HepG2 (cell line): ENCODE measurements around the gene FBF1. TPM values are rescaled to one million over a fixed set of nuclear protein-coding genes. Genes with fewer than 3 reads are reported as not detected.

Experiments used
- CBX5 ChIP-seq: sonication (generic); formaldehyde crosslinking; IDR thresholded peaks from 2 replicates; pipeline ENCODE4 v1.4.0; 2020; ENCODE audit warnings: missing genetic modification reagents, borderline replicate concordance
- CREM ChIP-seq, 2 experiments: sonication (generic) in 1 of 2; formaldehyde crosslinking in 1 of 2; IDR thresholded peaks; 2 replicates each; pipeline versions ENCODE4 v1.4.0 to v1.6.1; 2016 to 2020; ENCODE audit warnings: antibody characterized with exemption in 1 of 2, mild to moderate bottlenecking in 1 of 2, missing genetic modification reagents in 1 of 2
- MBD4 ChIP-seq: IDR thresholded peaks from 2 replicates; pipeline ENCODE4 v1.6.1; 2012; ENCODE audit warnings: low read length, inconsistent platforms, borderline replicate concordance
- NFE2L1 ChIP-seq: sonication (generic); formaldehyde crosslinking; IDR thresholded peaks from 2 replicates; pipeline ENCODE4 v1.4.0; 2020; ENCODE audit warnings: missing genetic modification reagents, mild to moderate bottlenecking, borderline replicate concordance
- NR2F6 ChIP-seq, 2 experiments: IDR thresholded peaks; 2 replicates each; pipeline ENCODE4 v1.6.1; 2016; ENCODE audit warnings: antibody characterized with exemption in 1 of 2, mild to moderate bottlenecking in 1 of 2
- PITX1 ChIP-seq: sonication (generic); formaldehyde crosslinking; IDR thresholded peaks from 2 replicates; pipeline ENCODE4 v1.5.1; 2020; ENCODE audit warnings: mild to moderate bottlenecking, missing genetic modification reagents
- RAD21 ChIP-seq: fragments of 450-650 bp; formaldehyde crosslinking; IDR thresholded peaks from 2 replicates; pipeline ENCODE4 v1.5.0; 2020; ENCODE audit warnings: mild to moderate bottlenecking
- RELA ChIP-seq: sonication (generic); formaldehyde crosslinking; IDR thresholded peaks from 2 replicates; pipeline ENCODE4 v1.4.0; 2020; ENCODE audit warnings: missing genetic modification reagents
- RFX1 ChIP-seq: fragments of 450-650 bp; IDR thresholded peaks from 2 replicates; pipeline ENCODE4 v1.6.1; 2017
- RFXANK ChIP-seq: IDR thresholded peaks from 2 replicates; pipeline ENCODE4 v1.6.1; 2016
- RXRA ChIP-seq: sonication (generic); formaldehyde crosslinking; IDR thresholded peaks from 2 replicates; pipeline ENCODE4 v1.5.1; 2020; ENCODE audit warnings: missing genetic modification reagents
- ZC3H13 ChIP-seq: sonication (generic); formaldehyde crosslinking; IDR thresholded peaks from 2 replicates; pipeline ENCODE4 v1.8.1; 2023; ENCODE audit warnings: mild to moderate bottlenecking, missing genetic modification reagents, moderate library complexity
- ZMYM2 ChIP-seq: sonication (generic); formaldehyde crosslinking; IDR thresholded peaks from 2 replicates; pipeline ENCODE4 v1.8.0; 2022; ENCODE audit warnings: mild to moderate bottlenecking, missing genetic modification reagents
- ZNF101 ChIP-seq: sonication (generic); formaldehyde crosslinking; IDR thresholded peaks from 2 replicates; pipeline ENCODE4 v1.4.0; 2020; ENCODE audit warnings: mild to moderate bottlenecking, low read depth, missing genetic modification reagents, borderline replicate concordance
- ZNF34 ChIP-seq: sonication (generic); formaldehyde crosslinking; IDR thresholded peaks from 2 replicates; pipeline ENCODE4 v1.4.0; 2020; ENCODE audit warnings: mild to moderate bottlenecking, missing genetic modification reagents, borderline replicate concordance
- ZNF431 ChIP-seq: sonication (generic); formaldehyde crosslinking; IDR thresholded peaks from 2 replicates; pipeline ENCODE4 v1.9.0; 2022; ENCODE audit warnings: missing genetic modification reagents, low read depth, mild to moderate bottlenecking, borderline replicate concordance
- ZSCAN30 ChIP-seq: sonication (generic); formaldehyde crosslinking; IDR thresholded peaks from 2 replicates; pipeline ENCODE4 v1.5.0; 2020; ENCODE audit warnings: mild to moderate bottlenecking, missing genetic modification reagents
- polyA plus RNA-seq, 8 experiments: library from polyadenylated mRNA; depleted of rRNA in 3 of 8; stranded (reverse) in 7 of 8; unstranded in 1 of 8; fragments of >200 nt; fragmentation: Illumina TruSeq in 4 of 8; extraction: Trizol in 4 of 8; gene quantifications; 2 replicates each; pipeline versions ENCODE4 v1.2.1 to v1.2.3, GENCODE V29; 2011 to 2016; ENCODE audit warnings: low read depth in 4 of 8, missing spikeins in 1 of 8, mixed read lengths in 1 of 8; ENCODE audit not compliant: insufficient read depth in 1 of 8
- total RNA-seq, 5 experiments: library from RNA; depleted of rRNA; stranded (reverse); fragments of >200 nt; fragmentation: Illumina TruSeq; extraction: Trizol; gene quantifications; 2 replicates each; pipeline ENCODE4 v1.2.3, GENCODE V29; 2016; ENCODE audit warnings: low read depth in 1 of 5
- TF ChIP-seq, protein P1 (sequence below): sonication (generic); formaldehyde crosslinking; IDR thresholded peaks from 2 replicates; pipeline ENCODE4 v1.4.0; 2020; ENCODE audit warnings: mild to moderate bottlenecking, missing genetic modification reagents
- TF ChIP-seq, protein P2 (sequence below): sonication (generic); formaldehyde crosslinking; IDR thresholded peaks from 2 replicates; pipeline ENCODE4 v1.4.0; 2020; ENCODE audit warnings: mild to moderate bottlenecking, missing genetic modification reagents
- TF ChIP-seq, protein P3 (sequence below): sonication (generic); formaldehyde crosslinking; IDR thresholded peaks from 2 replicates; pipeline ENCODE4 v1.4.0; 2020; ENCODE audit warnings: missing genetic modification reagents
- TF ChIP-seq, protein P4 (sequence below): sonication (generic); formaldehyde crosslinking; conservative IDR thresholded peaks from 2 replicates; pipeline ENCODE4 v1.4.0; 2020; ENCODE audit warnings: missing genetic modification reagents
- TF ChIP-seq, protein P5 (sequence below): sonication (generic); formaldehyde crosslinking; IDR thresholded peaks from 2 replicates; pipeline ENCODE4 v1.4.0; 2020; ENCODE audit warnings: missing genetic modification reagents

Gene FBF1
- total and polyA plus RNA-seq, 2 of the 13 experiments (the other 11 are each of a cell fraction or from before 2014, with no cell fraction given), result 2.4 to 8.1 TPM

DNA sequence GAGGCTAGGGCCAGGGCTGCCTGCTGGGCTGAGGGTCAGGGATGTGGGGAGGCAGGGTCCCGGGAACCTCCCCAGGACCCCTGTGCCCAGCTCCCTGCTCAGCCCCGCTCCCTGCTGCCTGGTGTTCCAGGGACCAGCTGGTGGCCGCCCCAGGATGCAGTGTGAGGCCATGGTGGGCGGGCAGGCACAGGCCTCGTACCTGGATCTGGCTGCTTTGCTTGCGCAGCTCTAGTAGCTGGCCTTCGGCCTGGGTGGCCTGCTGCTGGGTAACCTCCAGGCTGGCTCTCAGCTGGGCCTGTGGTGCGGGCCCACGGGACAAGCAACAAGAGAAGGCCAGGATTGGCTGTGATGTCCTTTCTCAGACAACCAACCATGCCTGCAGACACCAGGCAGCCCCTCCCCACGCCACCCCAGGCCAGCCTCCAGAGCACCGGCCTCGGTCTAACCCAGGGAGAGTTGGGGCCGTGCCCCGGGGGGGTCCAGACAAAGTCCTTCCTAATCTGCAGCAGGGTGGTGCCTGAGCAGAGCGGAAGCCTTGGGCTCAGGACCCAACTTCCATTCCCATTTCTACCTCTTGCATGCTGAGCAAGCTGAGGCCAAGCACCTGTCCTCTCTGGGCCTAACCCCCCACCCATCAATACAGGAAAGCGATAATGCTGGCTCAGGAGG is 48.2 kb downstream of the FBF1 start (continued):
- TF ChIP-seq RELA (CRISPR knock-in tag), result 0 out of 2 replicates have a peak, but pooled peaks have one; percentile 29
- TF ChIP-seq RXRA, result peak; percentile 65; the same call in 1 of the 2 replicates
- TF ChIP-seq RAD21 (CRISPR knock-in tag), result no peak
- no peak for TF ChIP-seq MBD4
- TF ChIP-seq CREM (IDR thresholded peaks at IDR 0.05), result no peak
- TF ChIP-seq CREM (CRISPR knock-in tag; IDR thresholded peaks at IDR 0.05), result 0 out of 2 replicates have a peak, but pooled peaks have one; percentile 3
- TF ChIP-seq RFX1, result no peak
- no peak for TF ChIP-seq ZNF34 (CRISPR knock-in tag)
- TF ChIP-seq ZSCAN30, result no peak
- TF ChIP-seq ZMYM2 (CRISPR knock-in tag), result no peak
- TF ChIP-seq ZNF431 (CRISPR knock-in tag), result no peak
- TF ChIP-seq, protein P1, sequence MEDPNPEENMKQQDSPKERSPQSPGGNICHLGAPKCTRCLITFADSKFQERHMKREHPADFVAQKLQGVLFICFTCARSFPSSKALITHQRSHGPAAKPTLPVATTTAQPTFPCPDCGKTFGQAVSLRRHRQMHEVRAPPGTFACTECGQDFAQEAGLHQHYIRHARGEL (CRISPR knock-in tag), result no peak
- TF ChIP-seq ZNF101 (CRISPR knock-in tag), result 0 out of 2 replicates have a peak, but pooled peaks have one; percentile 60
- TF ChIP-seq NR2F6 (IDR thresholded peaks at IDR 0.05), result no peak
- TF ChIP-seq NR2F6 (CRISPR knock-in tag; IDR thresholded peaks at IDR 0.05), result peak; percentile 60; the same call in 1 of the 2 replicates
- TF ChIP-seq CBX5 (CRISPR knock-in tag), result no peak
- TF ChIP-seq PITX1 (CRISPR knock-in tag), result peak; percentile 37
- TF ChIP-seq, protein P2, sequence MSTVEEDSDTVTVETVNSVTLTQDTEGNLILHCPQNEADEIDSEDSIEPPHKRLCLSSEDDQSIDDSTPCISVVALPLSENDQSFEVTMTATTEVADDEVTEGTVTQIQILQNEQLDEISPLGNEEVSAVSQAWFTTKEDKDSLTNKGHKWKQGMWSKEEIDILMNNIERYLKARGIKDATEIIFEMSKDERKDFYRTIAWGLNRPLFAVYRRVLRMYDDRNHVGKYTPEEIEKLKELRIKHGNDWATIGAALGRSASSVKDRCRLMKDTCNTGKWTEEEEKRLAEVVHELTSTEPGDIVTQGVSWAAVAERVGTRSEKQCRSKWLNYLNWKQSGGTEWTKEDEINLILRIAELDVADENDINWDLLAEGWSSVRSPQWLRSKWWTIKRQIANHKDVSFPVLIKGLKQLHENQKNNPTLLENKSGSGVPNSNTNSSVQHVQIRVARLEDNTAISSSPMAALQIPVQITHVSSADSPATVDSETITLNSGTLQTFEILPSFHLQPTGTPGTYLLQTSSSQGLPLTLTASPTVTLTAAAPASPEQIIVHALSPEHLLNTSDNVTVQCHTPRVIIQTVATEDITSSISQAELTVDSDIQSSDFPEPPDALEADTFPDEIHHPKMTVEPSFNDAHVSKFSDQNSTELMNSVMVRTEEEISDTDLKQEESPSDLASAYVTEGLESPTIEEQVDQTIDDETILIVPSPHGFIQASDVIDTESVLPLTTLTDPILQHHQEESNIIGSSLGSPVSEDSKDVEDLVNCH, result 0 out of 2 replicates have a peak, but pooled peaks have one; percentile 58
- TF ChIP-seq, protein P3, sequence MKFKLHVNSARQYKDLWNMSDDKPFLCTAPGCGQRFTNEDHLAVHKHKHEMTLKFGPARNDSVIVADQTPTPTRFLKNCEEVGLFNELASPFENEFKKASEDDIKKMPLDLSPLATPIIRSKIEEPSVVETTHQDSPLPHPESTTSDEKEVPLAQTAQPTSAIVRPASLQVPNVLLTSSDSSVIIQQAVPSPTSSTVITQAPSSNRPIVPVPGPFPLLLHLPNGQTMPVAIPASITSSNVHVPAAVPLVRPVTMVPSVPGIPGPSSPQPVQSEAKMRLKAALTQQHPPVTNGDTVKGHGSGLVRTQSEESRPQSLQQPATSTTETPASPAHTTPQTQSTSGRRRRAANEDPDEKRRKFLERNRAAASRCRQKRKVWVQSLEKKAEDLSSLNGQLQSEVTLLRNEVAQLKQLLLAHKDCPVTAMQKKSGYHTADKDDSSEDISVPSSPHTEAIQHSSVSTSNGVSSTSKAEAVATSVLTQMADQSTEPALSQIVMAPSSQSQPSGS (CRISPR knock-in tag), result 0 out of 2 replicates have a peak, but pooled peaks have one; percentile 39
- TF ChIP-seq, protein P4, sequence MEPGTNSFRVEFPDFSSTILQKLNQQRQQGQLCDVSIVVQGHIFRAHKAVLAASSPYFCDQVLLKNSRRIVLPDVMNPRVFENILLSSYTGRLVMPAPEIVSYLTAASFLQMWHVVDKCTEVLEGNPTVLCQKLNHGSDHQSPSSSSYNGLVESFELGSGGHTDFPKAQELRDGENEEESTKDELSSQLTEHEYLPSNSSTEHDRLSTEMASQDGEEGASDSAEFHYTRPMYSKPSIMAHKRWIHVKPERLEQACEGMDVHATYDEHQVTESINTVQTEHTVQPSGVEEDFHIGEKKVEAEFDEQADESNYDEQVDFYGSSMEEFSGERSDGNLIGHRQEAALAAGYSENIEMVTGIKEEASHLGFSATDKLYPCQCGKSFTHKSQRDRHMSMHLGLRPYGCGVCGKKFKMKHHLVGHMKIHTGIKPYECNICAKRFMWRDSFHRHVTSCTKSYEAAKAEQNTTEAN (CRISPR knock-in tag), result no peak
- TF ChIP-seq, protein P5, sequence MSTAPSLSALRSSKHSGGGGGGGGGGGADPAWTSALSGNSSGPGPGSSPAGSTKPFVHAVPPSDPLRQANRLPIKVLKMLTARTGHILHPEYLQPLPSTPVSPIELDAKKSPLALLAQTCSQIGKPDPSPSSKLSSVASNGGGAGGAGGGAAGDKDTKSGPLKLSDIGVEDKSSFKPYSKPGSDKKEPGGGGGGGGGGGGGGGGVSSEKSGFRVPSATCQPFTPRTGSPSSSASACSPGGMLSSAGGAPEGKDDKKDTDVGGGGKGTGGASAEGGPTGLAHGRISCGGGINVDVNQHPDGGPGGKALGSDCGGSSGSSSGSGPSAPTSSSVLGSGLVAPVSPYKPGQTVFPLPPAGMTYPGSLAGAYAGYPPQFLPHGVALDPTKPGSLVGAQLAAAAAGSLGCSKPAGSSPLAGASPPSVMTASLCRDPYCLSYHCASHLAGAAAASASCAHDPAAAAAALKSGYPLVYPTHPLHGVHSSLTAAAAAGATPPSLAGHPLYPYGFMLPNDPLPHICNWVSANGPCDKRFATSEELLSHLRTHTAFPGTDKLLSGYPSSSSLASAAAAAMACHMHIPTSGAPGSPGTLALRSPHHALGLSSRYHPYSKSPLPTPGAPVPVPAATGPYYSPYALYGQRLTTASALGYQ (CRISPR knock-in tag), result 0 out of 2 replicates have a peak, but pooled peaks have one; percentile 21
- peak; percentile 90 for TF ChIP-seq ZC3H13 (CRISPR knock-in tag)
- TF ChIP-seq NFE2L1, result no peak; the same call in 1 of the 2 replicates
- TF ChIP-seq RFXANK (CRISPR knock-in tag), result no peak
